HG02870 (cell line): ENCODE measurements around the gene KCNIP4.

Experiments
- ATAC-seq: cut with Tn5 transposase; IDR thresholded peaks from one replicate; pipeline ENCODE4 v1.9.1; 2021; ENCODE audit warnings: mild to moderate bottlenecking, moderate library complexity; ENCODE audit not compliant: unreplicated experiment

KCNIP4 gene

GRCh38 chr4:21476757-21477156 lies 471.8 kb downstream of the KCNIP4 start:
- ATAC-seq: no peak

GRCh38 chr4:21474195-21474594 lies 474.4 kb downstream of the KCNIP4 start:
- ATAC-seq: no peak

- ATAC-seq: no peak
These were observed 478.0 kb downstream of the KCNIP4 start for GRCh38 chr4:21470535-21470934.

GRCh38 chr4:21469438-21470300 lies 478.9 kb downstream of the KCNIP4 start:
- no peak for ATAC-seq

- no peak for ATAC-seq
These were observed 481.0 kb downstream of the KCNIP4 start for GRCh38 chr4:21467551-21467950.

- no peak for ATAC-seq
These were observed 491.3 kb downstream of the KCNIP4 start for GRCh38 chr4:21457086-21457840.

- ATAC-seq: no peak
These were observed 493.7 kb downstream of the KCNIP4 start for GRCh38 chr4:21454831-21455230.

DNA sequence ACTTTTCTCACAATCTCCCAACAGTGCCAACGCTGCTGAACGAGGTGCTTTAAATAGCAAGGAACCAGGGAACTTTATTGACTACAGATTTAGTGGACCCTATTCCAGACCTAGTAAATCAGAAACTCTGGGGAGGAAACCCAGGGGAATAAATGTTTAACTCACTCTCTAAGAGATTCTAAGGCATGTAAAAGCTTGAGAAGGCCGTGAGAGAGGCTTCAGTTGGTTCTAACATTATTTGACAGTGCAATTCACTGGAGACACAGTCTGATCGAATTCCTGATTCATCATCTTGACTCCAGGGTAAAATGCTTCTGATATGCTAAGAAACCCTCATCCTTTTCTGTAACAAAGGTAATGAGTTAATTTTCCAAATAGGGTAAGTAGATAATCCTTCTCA lies 494.4 kb downstream of the KCNIP4 start:
- ATAC-seq: no peak

- no peak for ATAC-seq
These were observed 495.6 kb downstream of the KCNIP4 start for GRCh38 chr4:21452931-21453330.

DNA sequence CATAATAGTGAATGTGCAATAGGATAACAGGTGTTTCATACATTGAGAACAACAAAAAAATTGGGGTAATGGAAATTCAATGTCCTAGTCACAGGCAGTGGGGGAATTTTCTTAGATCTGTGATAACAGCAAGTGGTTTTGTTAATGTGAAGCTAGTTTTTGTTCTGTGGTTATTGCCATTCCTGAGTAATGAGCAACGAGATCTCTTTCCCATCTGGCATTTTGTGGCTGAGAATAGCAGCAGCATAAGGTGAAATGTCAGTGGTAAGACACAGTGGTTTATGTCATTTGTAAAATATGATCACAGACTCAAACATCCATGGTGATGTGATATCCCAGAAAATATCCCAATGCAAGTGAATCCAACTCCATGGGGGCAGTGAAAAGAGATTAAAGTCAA lies 497.5 kb downstream of the KCNIP4 start:
- ATAC-seq: no peak

GRCh38 chr4:21450331-21450730 lies 498.2 kb downstream of the KCNIP4 start:
- ATAC-seq: no peak

DNA sequence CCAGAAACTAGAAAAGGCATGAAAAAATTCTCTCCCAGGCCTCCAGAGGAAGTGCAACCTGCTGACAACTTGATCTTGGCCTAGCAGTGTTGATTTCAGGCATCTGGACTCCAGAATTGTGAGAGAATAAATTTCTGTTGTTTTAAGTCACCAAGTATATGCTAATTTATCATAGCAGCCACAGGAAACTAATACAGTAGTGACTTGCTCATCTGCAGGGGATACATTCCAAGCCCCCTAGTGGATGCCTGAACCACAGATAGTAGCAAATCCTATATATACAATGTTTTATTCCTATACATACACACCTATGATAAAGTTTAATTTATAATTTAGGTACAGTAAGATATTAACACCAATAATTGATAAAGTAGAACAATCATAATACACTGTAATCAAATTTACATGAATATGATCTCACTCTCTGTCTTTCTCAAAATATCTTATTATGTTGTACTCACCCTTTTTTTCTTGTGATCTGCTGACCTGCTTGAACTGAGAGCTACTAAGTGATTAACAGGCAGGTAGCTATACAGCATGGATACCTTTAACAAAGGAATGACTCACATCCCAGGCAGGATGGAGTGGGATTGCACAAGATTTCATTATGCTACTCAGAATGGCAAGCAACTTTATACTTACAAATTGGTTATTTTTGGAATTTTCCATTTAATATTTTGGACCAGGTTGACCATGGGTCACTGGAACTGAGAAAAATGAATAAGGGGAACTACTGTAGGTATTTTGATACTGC lies 501.1 kb downstream of the KCNIP4 start:
- ATAC-seq: no peak

DNA sequence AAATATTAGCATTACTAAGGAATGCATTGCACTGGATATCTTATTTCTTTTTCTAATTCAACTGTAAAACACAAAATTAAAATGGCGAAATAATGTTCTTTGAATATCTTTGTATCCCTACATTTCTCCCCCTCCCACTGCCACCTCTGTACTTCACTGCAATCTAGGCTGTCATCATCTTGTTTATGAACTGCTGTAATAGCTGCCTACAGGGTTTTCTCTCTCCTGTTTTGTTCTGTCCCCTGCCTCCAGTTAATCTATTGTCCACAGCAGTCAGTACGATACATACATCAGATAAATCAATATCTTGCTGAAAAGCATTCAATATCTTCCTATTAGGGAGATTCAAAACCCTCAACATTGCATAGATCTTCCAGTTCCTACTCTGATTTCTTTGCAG lies 528.4 kb downstream of the KCNIP4 start:
- ATAC-seq: no peak

DNA sequence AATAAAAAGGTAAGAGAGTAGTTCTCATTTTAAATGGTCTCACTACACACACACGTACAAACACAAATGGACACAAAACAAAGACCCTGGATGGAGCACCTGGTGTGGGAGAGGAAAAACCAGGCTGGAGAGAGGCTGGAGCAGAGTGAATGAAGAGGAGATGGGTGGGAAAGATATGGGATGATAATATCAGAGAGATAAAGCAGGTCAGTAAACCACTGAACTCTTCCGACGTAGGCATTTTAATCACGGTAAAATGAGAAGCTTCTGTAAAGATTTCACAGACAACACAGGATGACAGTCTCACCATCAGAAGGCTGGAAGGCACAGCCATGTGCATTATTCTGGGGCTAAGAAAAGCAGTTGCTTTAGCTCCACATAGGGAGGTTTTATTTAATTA lies 532.8 kb downstream of the KCNIP4 start:
- ATAC-seq: no peak

DNA sequence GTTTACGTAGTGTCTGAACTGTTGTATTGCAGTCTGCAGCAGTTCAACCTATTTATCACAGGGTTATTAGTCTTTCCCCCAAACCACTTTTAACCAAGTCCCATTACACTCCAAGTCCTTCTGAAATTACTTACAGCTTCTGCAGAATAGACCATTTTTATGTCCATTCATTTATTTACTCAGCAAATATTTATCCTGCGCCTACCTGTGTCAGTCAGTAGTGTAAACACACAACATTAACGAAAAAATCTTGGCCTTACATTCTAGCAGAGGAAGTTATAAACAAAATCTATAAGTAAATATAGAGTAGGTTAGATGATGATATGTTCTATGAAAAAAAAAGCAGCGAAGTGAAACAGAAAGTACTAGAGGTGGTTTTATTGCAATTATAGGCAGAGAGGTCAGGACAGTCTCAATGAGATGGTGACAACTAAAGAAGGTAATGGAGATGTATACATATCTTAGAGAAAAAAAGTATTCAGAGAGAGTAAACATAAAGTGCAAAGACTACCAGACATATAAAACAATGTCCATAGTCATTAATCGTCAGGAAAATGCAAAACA lies 534.7 kb downstream of the KCNIP4 start:
- no peak for ATAC-seq

GRCh38 chr4:21411086-21411485 lies 537.5 kb downstream of the KCNIP4 start:
- no peak for ATAC-seq

DNA sequence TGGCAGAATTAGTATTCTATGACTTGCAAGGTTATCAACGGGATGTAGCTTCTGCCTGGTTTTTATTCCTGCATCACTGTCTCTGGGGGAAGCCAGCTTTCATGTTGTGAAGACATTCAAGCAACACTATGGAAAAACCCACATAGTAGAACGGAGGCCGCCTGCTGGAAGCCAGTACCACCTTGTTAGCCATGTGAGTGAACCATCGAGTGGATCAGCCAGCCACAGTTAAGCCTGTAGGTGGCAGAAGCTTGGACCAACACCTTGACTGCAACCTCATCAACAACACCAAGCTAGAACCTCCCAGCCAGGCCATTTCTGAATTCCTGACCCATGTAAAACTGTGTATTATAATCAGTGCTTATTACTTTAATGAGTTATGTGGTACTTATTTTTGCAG lies 538.2 kb downstream of the KCNIP4 start:
- no peak for ATAC-seq

DNA sequence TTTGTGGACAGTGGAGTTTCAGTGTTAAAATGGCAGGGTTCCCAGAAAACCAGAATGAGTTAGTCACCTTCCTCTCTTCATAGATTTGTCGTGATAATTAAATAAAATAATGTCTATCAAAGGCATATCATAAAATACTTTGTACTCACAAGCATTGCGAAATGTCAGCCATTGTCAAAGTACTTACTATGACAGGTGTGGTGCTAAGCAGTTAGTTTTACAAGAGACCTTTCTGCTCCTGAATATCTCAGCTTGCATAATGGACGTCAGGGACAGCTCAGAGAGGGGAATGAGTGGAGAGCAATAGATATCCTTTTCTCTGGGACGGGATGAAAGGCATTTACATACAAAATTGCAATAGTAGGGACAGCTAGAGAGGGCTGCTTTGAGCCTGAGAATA lies 560.9 kb downstream of the KCNIP4 start:
- ATAC-seq: no peak

DNA sequence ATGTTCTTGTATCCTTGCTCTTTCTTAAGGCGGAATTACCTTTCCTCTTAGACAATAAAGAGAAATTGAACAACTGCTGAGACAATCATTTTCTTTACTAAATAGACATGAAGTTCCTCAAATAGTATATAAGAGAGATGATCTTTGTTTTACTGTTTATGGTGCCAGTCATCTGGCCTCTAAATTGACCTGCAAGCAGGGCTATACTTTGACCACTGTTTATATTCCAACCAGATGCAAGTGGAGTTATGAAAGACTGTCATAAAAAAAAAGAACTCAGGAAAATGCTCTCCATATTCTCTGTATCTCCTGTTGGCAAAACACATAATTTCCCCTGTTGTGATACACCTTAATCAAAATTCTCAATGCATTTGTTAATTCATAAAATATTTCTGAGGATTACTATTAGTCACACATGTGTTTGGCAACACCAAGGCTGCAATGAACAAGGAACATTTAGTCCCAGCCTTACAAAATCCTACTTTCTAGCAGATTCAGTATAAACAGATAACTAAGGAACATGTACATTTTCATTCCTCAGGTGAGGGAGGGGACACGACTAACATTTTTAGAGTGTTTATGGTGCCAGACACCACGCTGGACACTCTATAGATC lies 562.3 kb downstream of the KCNIP4 start:
- no peak for ATAC-seq

GRCh38 chr4:21385706-21386105 lies 562.9 kb downstream of the KCNIP4 start:
- no peak for ATAC-seq

DNA sequence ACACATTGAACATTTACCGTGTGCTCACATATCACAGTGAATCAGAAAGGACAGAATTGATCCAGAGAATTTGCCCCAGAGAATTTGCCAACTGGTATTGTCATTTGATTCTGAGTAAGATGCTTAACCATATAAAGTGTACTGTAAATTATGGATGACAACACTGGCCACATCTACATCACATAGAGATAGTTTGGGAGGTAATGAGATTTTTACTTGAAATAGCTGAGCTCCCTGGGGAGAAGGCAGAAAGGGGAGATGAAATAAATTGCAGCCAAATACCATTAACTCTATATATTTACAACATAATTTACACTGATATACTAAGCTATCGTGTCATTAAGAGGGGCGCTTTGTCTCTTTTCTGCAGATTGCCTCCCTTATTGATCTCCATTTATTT lies 564.0 kb downstream of the KCNIP4 start:
- ATAC-seq: no peak
